HG03342 (cell line): ENCODE data around the gene KLHL6.

Source experiments
- ATAC-seq: cut with Tn5 transposase; IDR thresholded peaks from one replicate; pipeline ENCODE4 v1.9.1; 2021; ENCODE audit warnings: mild to moderate bottlenecking, moderate library complexity; ENCODE audit not compliant: unreplicated experiment

KLHL6 gene

GRCh38 chr3:183566880-183567279 lies 11.4 kb upstream of the KLHL6 start:
- ATAC-seq, result no peak

- no peak for ATAC-seq
These were observed 8.5 kb upstream of the KLHL6 start for GRCh38 chr3:183564046-183564445.

GRCh38 chr3:183563536-183563874 lies 8.0 kb upstream of the KLHL6 start:
- no peak for ATAC-seq

- no peak for ATAC-seq
These were observed 5.1 kb upstream of the KLHL6 start for GRCh38 chr3:183560607-183561006.

GRCh38 chr3:183558495-183558894 lies 3.0 kb upstream of the KLHL6 start:
- no peak for ATAC-seq

- no peak for ATAC-seq
These were observed 1.2 kb upstream of the KLHL6 start for GRCh38 chr3:183556722-183557121.

- ATAC-seq, result peak; percentile 50
These were observed 1.1 kb downstream of the KLHL6 start for GRCh38 chr3:183554377-183554776.

- no peak for ATAC-seq
These were observed 2.0 kb downstream of the KLHL6 start for GRCh38 chr3:183553334-183554026.

- ATAC-seq, result no peak
These were observed 3.6 kb downstream of the KLHL6 start for GRCh38 chr3:183551930-183552329.

DNA sequence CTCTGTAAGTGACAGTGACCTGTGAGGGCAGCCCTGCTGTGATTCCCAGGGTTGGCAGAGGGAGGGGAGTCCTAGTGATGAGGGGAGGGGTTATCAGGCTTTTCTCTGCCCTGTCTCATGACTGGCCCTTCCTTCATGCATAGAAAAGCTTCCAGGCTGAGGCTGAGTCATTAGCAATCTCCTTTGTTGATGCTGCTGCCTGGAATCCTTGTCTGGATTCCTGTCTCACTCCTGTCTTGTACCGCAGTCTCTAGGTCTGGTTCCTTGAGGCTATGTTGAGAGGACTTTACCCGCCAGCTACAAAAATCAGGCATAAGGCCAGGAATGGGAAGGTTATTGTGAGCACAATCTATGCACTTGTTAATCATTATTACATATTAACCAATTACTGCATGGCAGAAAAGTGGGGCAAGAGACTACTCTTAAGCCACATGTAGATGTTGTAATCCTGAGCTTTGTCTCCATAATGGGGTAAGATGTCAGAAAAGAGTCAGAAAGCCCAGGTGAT lies 7.2 kb downstream of the KLHL6 start:
- no peak for ATAC-seq

- no peak for ATAC-seq
These were observed 8.9 kb downstream of the KLHL6 start for GRCh38 chr3:183546625-183547024.

GRCh38 chr3:183545708-183546107 lies 9.8 kb downstream of the KLHL6 start:
- no peak for ATAC-seq

GRCh38 chr3:183542355-183542754 lies 13.2 kb downstream of the KLHL6 start:
- no peak for ATAC-seq

GRCh38 chr3:183541738-183542137 lies 13.8 kb downstream of the KLHL6 start:
- ATAC-seq, result peak; percentile 55

DNA sequence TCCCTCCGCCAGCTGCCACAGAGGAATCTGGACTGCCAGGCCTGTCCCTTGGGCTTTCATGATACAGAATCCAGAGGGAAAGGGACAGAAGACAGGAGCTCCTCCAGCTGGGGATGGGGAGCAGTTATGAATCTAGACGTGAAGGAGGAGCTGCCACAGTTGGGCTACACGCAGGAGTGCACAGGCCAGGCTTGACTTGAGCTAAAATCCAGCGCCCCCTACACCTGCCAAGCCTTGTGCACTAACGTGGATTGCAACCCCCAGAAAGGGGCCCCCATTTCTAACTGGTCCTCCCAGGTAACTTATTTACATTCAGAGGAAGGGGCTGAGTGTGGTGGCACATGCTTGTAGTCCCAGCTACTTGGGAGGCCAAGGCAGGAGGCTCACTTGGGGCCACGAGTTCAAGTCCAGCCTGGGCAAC lies 14.3 kb downstream of the KLHL6 start:
- peak; percentile 7 for ATAC-seq

GRCh38 chr3:183540501-183541234 lies 14.8 kb downstream of the KLHL6 start:
- ATAC-seq, result peak; percentile 29

DNA sequence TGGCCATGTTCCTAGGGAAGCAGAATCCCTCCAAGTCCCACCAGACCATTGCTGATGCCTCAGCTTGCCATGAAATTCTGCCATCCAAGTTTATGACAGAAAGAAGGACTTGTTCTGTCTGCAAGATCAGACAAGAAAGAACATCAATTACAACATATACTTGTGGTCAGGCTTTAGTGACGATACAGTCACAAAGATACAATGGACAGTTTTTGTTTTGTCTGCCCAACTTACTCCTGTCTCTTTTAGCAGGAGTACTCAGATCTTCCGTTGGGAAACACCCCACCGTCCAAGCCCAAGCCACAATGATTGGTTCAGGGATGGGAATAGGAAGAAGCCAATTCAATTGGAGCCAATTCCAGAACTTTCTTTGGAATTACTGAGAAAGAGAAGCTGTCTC lies 15.7 kb downstream of the KLHL6 start:
- no peak for ATAC-seq

DNA sequence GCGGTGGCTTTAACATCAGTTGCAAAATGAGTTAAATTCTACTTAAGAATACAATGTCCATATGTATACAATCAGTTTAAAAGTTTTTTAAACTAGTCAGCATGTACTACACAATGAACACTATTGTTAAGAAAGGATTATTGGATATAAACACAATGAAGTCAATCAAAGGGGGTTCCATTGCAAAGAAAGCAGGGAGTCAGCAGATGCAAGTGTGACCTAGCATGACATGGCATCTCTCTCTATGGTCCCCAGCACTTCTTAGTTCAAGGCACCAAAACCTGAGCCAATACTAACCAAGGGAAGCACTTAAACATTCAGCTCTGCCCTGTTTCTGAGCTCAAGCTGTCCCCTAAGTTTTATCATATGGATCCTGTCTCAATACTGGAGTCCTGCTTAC lies 17.0 kb downstream of the KLHL6 start:
- no peak for ATAC-seq

- no peak for ATAC-seq
These were observed 18.2 kb downstream of the KLHL6 start for GRCh38 chr3:183537295-183537730.

DNA sequence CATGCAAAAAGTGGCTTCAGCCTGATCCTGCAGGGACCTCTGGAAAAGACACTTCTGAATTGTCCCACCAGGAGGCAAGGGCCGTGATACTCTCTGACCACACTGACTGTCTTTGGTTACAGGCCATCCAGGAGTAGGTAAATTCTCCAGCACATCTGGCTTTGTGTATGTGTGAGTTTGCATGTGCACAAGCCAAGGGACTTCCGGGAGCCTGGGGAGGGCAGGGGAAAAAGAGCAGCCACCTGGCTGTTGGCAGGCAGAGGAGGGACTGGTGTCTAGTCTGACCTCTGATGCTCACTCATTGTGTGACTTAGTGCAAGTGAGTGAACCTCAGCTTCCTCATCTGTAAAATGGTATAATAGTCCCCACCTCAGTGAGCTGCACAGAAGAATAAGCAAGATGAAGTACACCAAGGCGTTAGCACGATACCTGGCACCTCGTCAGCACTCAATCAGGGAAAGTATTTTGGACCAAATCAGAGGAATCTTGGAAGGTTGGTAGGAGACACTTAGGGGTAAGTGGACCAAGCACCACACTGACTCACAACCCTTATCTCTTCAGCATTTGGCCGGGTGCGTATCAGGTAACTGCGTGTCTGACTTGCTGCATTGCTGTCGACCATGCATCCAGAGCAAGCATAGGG lies 19.1 kb downstream of the KLHL6 start:
- peak; percentile 86 for ATAC-seq

GRCh38 chr3:183534249-183534648 lies 21.3 kb downstream of the KLHL6 start:
- ATAC-seq, result no peak
